ENCODE results near the gene NAA30.

DNA sequence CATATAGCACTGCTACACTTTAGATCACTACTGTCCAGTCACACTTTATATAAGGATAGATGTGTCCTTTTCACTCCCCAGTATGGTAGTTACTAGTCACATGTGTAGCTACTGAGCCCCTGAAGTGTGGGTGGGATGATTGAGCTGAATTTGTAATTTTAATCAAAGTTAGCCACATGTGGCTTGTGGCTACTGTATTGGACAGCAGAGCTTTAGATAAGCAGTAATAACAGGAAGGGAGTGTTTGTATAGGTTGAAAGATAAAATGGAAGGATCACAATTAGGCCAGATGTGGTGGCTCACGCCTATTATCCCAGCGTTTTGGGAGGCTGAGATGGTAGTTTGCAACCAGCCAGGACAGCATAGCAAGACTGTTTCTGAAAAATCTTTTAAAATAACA lies 23.5 kb downstream of the NAA30 start:
- TF ChIP-seq, protein P1, sequence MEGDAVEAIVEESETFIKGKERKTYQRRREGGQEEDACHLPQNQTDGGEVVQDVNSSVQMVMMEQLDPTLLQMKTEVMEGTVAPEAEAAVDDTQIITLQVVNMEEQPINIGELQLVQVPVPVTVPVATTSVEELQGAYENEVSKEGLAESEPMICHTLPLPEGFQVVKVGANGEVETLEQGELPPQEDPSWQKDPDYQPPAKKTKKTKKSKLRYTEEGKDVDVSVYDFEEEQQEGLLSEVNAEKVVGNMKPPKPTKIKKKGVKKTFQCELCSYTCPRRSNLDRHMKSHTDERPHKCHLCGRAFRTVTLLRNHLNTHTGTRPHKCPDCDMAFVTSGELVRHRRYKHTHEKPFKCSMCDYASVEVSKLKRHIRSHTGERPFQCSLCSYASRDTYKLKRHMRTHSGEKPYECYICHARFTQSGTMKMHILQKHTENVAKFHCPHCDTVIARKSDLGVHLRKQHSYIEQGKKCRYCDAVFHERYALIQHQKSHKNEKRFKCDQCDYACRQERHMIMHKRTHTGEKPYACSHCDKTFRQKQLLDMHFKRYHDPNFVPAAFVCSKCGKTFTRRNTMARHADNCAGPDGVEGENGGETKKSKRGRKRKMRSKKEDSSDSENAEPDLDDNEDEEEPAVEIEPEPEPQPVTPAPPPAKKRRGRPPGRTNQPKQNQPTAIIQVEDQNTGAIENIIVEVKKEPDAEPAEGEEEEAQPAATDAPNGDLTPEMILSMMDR (IDR thresholded peaks at IDR 0.05; ENCODE audit: insufficient read depth, low read length, poor library complexity, severe bottlenecking), result no peak
- no peak for TF ChIP-seq EZH2phosphoT487 (conservative IDR thresholded peaks at IDR 0.05; ENCODE audit: low read length)
